ENCODE measurements around the gene FAU. TPM values are rescaled to one million over a fixed set of nuclear protein-coding genes. Genes with fewer than 3 reads are reported as not detected.

FAU gene
- total and polyA plus RNA-seq, 10 of the 15 experiments (the other 5 are each of a cell fraction or from before 2014, with no cell fraction given), result 332 to 1,347 (median 990) TPM

GRCh38 chr11:65121865-65122696 is at the start of gene FAU, which contains the start of gene MRPL49 (continued):
- TF ChIP-seq ZBTB40 (IDR thresholded peaks at IDR 0.05; ENCODE audit: borderline replicate concordance) (peak; percentile 44; the same call in 1 of the 2 replicates), GABPA (IDR thresholded peaks at IDR 0.05; ENCODE audit: low read depth) (no peak), ZSCAN29 (IDR thresholded peaks at IDR 0.05) (no peak), SMARCA5 (IDR thresholded peaks at IDR 0.05) (0 out of 2 replicates have a peak, but pooled peaks have one; percentile 13), STAT1 (conservative IDR thresholded peaks at IDR 0.05) (0 out of 2 replicates have a peak, but pooled peaks have one; percentile 4), REST (IDR thresholded peaks at IDR 0.05; ENCODE audit: low read depth, low read length) (0 out of 2 replicates have a peak, but pooled peaks have one; percentile 8), PAX5 (IDR thresholded peaks at IDR 0.05; ENCODE audit: borderline replicate concordance, low read depth, low read length) (peak; percentile 47; the same call in 1 of the 2 replicates), WRNIP1 (IDR thresholded peaks at IDR 0.05; ENCODE audit: borderline replicate concordance, low read depth, low read length) (0 out of 2 replicates have a peak, but pooled peaks have one; percentile 72), CBFB (IDR thresholded peaks at IDR 0.05; ENCODE audit: low read depth) (no peak; the same call in 1 of the 2 replicates), GATAD2B (conservative IDR thresholded peaks at IDR 0.05; ENCODE audit: low read depth) (0 out of 2 replicates have a peak, but pooled peaks have one; percentile 37), TARDBP (IDR thresholded peaks at IDR 0.05; ENCODE audit: borderline replicate concordance) (no peak; the same call in 1 of the 2 replicates), RUNX3 (IDR thresholded peaks at IDR 0.05; ENCODE audit: low read length) (peak; percentile 39; the same call in 1 of the 2 replicates), TCF12 (IDR thresholded peaks at IDR 0.05; ENCODE audit: low read depth, low read length) (0 out of 2 replicates have a peak, but pooled peaks have one; percentile 34), RAD21 (IDR thresholded peaks at IDR 0.05; ENCODE audit: insufficient read depth, low read depth, low read length) (no peak), NBN (IDR thresholded peaks at IDR 0.05) (no peak; the same call in none of the 2 replicates), ZZZ3 (IDR thresholded peaks at IDR 0.05; ENCODE audit: control insufficient read depth, insufficient read length, low read depth) (no peak)
- TF ChIP-seq, protein P1, sequence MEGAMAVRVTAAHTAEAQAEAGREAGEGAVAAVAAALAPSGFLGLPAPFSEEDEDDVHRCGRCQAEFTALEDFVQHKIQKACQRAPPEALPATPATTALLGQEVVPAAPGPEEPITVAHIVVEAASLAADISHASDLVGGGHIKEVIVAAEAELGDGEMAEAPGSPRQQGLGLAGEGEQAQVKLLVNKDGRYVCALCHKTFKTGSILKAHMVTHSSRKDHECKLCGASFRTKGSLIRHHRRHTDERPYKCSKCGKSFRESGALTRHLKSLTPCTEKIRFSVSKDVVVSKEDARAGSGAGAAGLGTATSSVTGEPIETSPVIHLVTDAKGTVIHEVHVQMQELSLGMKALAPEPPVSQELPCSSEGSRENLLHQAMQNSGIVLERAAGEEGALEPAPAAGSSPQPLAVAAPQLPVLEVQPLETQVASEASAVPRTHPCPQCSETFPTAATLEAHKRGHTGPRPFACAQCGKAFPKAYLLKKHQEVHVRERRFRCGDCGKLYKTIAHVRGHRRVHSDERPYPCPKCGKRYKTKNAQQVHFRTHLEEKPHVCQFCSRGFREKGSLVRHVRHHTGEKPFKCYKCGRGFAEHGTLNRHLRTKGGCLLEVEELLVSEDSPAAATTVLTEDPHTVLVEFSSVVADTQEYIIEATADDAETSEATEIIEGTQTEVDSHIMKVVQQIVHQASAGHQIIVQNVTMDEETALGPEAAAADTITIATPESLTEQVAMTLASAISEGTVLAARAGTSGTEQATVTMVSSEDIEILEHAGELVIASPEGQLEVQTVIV (IDR thresholded peaks at IDR 0.05; ENCODE audit: borderline replicate concordance, partially characterized antibody), result no peak
- TF ChIP-seq, protein P2, sequence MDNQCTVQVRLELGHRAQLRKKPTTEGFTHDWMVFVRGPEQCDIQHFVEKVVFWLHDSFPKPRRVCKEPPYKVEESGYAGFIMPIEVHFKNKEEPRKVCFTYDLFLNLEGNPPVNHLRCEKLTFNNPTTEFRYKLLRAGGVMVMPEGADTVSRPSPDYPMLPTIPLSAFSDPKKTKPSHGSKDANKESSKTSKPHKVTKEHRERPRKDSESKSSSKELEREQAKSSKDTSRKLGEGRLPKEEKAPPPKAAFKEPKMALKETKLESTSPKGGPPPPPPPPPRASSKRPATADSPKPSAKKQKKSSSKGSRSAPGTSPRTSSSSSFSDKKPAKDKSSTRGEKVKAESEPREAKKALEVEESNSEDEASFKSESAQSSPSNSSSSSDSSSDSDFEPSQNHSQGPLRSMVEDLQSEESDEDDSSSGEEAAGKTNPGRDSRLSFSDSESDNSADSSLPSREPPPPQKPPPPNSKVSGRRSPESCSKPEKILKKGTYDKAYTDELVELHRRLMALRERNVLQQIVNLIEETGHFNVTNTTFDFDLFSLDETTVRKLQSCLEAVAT (IDR thresholded peaks at IDR 0.05), result no peak; the same call in 1 of the 2 replicates

Data from GM12878 (cell line).